ENCODE measurements around the gene TMEM242. TPM values are rescaled to one million over a fixed set of nuclear protein-coding genes. Genes with fewer than 3 reads are reported as not detected.
A peak's percentile ranks its signal among the peaks of the same experiment; 100 is the strongest.

Gene TMEM242
- polyA plus RNA-seq, 1 donor = 10.4 TPM

- no peak overlapping the region for H3K4me3 ChIP-seq (ENCODE audit: low read length)
- H3K9me3 ChIP-seq (ENCODE audit: control insufficient read depth, low read depth, low read length) = no peaks in the 10 kb centered on the region
- no peak overlapping the region for H3K27ac ChIP-seq (ENCODE audit: low read length)
- H3K4me1 ChIP-seq (ENCODE audit: control insufficient read depth, insufficient read depth, low read length) = peaks cover 7% of the 10 kb centered on the region
- no peaks in the 10 kb centered on the region for H3K27me3 ChIP-seq (ENCODE audit: control insufficient read depth, insufficient read depth, low read length)
- peaks cover 8% of the 10 kb centered on the region for H3K36me3 ChIP-seq (ENCODE audit: control insufficient read depth, insufficient read depth, low read length)
- no peak for DNase-seq
- no CpG with 5 or more reads among the region's 8 CpGs for WGBS (ENCODE audit: insufficient coverage, low lambda C conversion rate)
Observed at GRCh38 chr6:157283330-157283898, 39.9 kb downstream of the TMEM242 start.

GRCh38 chr6:157282284-157282683 lies 41.0 kb downstream of the TMEM242 start:
- Histone ChIP-seq H3K4me3 (ENCODE audit: low read length) (no peak overlapping the region), H3K4me1 (ENCODE audit: control insufficient read depth, insufficient read depth, low read length) (peaks cover 7% of the 10 kb centered on the region), H3K27me3 (ENCODE audit: control insufficient read depth, insufficient read depth, low read length) (no peaks in the 10 kb centered on the region), H3K36me3 (ENCODE audit: control insufficient read depth, insufficient read depth, low read length) (peaks cover 2% of the 10 kb centered on the region), H3K9me3 (ENCODE audit: control insufficient read depth, low read depth, low read length) (no peaks in the 10 kb centered on the region), H3K27ac (ENCODE audit: low read length) (no peak overlapping the region)
- DNase-seq = no peak
- 100% methylated on average over 4 of the region's 7 CpGs for WGBS (ENCODE audit: insufficient coverage, low lambda C conversion rate)

GRCh38 chr6:157281570-157281969 lies 41.7 kb downstream of the TMEM242 start:
- Histone ChIP-seq H3K4me3 (ENCODE audit: low read length) (no peak overlapping the region), H3K4me1 (ENCODE audit: control insufficient read depth, insufficient read depth, low read length) (peaks cover 9% of the 10 kb centered on the region), H3K27ac (ENCODE audit: low read length) (no peak overlapping the region), H3K36me3 (ENCODE audit: control insufficient read depth, insufficient read depth, low read length) (no peaks in the 10 kb centered on the region), H3K27me3 (ENCODE audit: control insufficient read depth, insufficient read depth, low read length) (no peaks in the 10 kb centered on the region), H3K9me3 (ENCODE audit: control insufficient read depth, low read depth, low read length) (no peaks in the 10 kb centered on the region)
- no CpG with 5 or more reads among the region's 9 CpGs for WGBS (ENCODE audit: insufficient coverage, low lambda C conversion rate)
- no peak for DNase-seq

GRCh38 chr6:157280947-157281346 lies 42.4 kb downstream of the TMEM242 start:
- WGBS (ENCODE audit: insufficient coverage, low lambda C conversion rate) = no CpG with 5 or more reads among the region's 9 CpGs
- peaks cover 15% of the 10 kb centered on the region for H3K4me1 ChIP-seq (ENCODE audit: control insufficient read depth, insufficient read depth, low read length)
- no peaks in the 10 kb centered on the region for H3K9me3 ChIP-seq (ENCODE audit: control insufficient read depth, low read depth, low read length)
- H3K27me3 ChIP-seq (ENCODE audit: control insufficient read depth, insufficient read depth, low read length) = no peaks in the 10 kb centered on the region
- no peak overlapping the region for H3K27ac ChIP-seq (ENCODE audit: low read length)
- no peak for DNase-seq
- no peak overlapping the region for H3K4me3 ChIP-seq (ENCODE audit: low read length)
- H3K36me3 ChIP-seq (ENCODE audit: control insufficient read depth, insufficient read depth, low read length) = no peaks in the 10 kb centered on the region

- H3K36me3 ChIP-seq (ENCODE audit: control insufficient read depth, insufficient read depth, low read length) = no peaks in the 10 kb centered on the region
- H3K27me3 ChIP-seq (ENCODE audit: control insufficient read depth, insufficient read depth, low read length) = no peaks in the 10 kb centered on the region
- H3K4me1 ChIP-seq (ENCODE audit: control insufficient read depth, insufficient read depth, low read length) = peaks cover 13% of the 10 kb centered on the region
- H3K4me3 ChIP-seq (ENCODE audit: low read length) = no peak overlapping the region
- no peak overlapping the region for H3K27ac ChIP-seq (ENCODE audit: low read length)
- WGBS (ENCODE audit: insufficient coverage, low lambda C conversion rate) = 90% methylated on average over 2 of the region's 17 CpGs
- no peak for DNase-seq
- no peaks in the 10 kb centered on the region for H3K9me3 ChIP-seq (ENCODE audit: control insufficient read depth, low read depth, low read length)
Observed at GRCh38 chr6:157280157-157280556, 43.2 kb downstream of the TMEM242 start.

- H3K4me1 ChIP-seq (ENCODE audit: control insufficient read depth, insufficient read depth, low read length) = peaks cover 15% of the 10 kb centered on the region
- DNase-seq = no peak
- no CpG with 5 or more reads among the region's 9 CpGs for WGBS (ENCODE audit: insufficient coverage, low lambda C conversion rate)
Observed at GRCh38 chr6:157278171-157278570, 45.1 kb downstream of the TMEM242 start.

GRCh38 chr6:157276731-157277130 lies 46.6 kb downstream of the TMEM242 start:
- WGBS (ENCODE audit: insufficient coverage, low lambda C conversion rate) = no CpG with 5 or more reads among the region's 9 CpGs
- DNase-seq = no peak

More at GRCh38 chr6:157278171-157278570, 45.1 kb downstream of the TMEM242 start:
- no peaks in the 10 kb centered on the region for H3K36me3 ChIP-seq (ENCODE audit: control insufficient read depth, insufficient read depth, low read length)
- peaks cover 2% of the 10 kb centered on the region for H3K9me3 ChIP-seq (ENCODE audit: control insufficient read depth, low read depth, low read length)
- H3K27ac ChIP-seq (ENCODE audit: low read length) = no peak overlapping the region
- H3K4me3 ChIP-seq (ENCODE audit: low read length) = no peak overlapping the region
- H3K27me3 ChIP-seq (ENCODE audit: control insufficient read depth, insufficient read depth, low read length) = no peaks in the 10 kb centered on the region

GRCh38 chr6:157276134-157276532 lies 47.2 kb downstream of the TMEM242 start:
- no peaks in the 10 kb centered on the region for H3K36me3 ChIP-seq (ENCODE audit: control insufficient read depth, insufficient read depth, low read length)
- no peak overlapping the region for H3K4me3 ChIP-seq (ENCODE audit: low read length)
- H3K27ac ChIP-seq (ENCODE audit: low read length) = peak overlapping the region; percentile 39
- peaks cover 2% of the 10 kb centered on the region for H3K9me3 ChIP-seq (ENCODE audit: control insufficient read depth, low read depth, low read length)
- peaks cover 15% of the 10 kb centered on the region for H3K4me1 ChIP-seq (ENCODE audit: control insufficient read depth, insufficient read depth, low read length)
- no peaks in the 10 kb centered on the region for H3K27me3 ChIP-seq (ENCODE audit: control insufficient read depth, insufficient read depth, low read length)
- peak; percentile 80 to 92 for DNase-seq
- no CpG with 5 or more reads among the region's 3 CpGs for whole genome bisulfite sequencing (ENCODE audit: insufficient coverage, low lambda C conversion rate)

More at GRCh38 chr6:157276731-157277130, 46.6 kb downstream of the TMEM242 start:
- H3K9me3 ChIP-seq (ENCODE audit: control insufficient read depth, low read depth, low read length) = peaks cover 2% of the 10 kb centered on the region
- peak overlapping the region; percentile 39 for H3K27ac ChIP-seq (ENCODE audit: low read length)
- no peaks in the 10 kb centered on the region for H3K36me3 ChIP-seq (ENCODE audit: control insufficient read depth, insufficient read depth, low read length)
- H3K4me3 ChIP-seq (ENCODE audit: low read length) = no peak overlapping the region
- H3K27me3 ChIP-seq (ENCODE audit: control insufficient read depth, insufficient read depth, low read length) = no peaks in the 10 kb centered on the region
- peaks cover 15% of the 10 kb centered on the region for H3K4me1 ChIP-seq (ENCODE audit: control insufficient read depth, insufficient read depth, low read length)

- peak; percentile 69 to 85 for DNase-seq
- peak overlapping the region; percentile 19 for H3K27ac ChIP-seq (ENCODE audit: low read length)
- no CpG with 5 or more reads among the region's 93 CpGs for WGBS (ENCODE audit: insufficient coverage, low lambda C conversion rate)
- H3K4me1 ChIP-seq (ENCODE audit: control insufficient read depth, insufficient read depth, low read length) = peaks cover 15% of the 10 kb centered on the region
- H3K27me3 ChIP-seq (ENCODE audit: control insufficient read depth, insufficient read depth, low read length) = no peaks in the 10 kb centered on the region
- peak overlapping the region; percentile 54 for H3K4me3 ChIP-seq (ENCODE audit: low read length)
- peaks cover 8% of the 10 kb centered on the region for H3K9me3 ChIP-seq (ENCODE audit: control insufficient read depth, low read depth, low read length)
- H3K36me3 ChIP-seq (ENCODE audit: control insufficient read depth, insufficient read depth, low read length) = no peaks in the 10 kb centered on the region
Observed at GRCh38 chr6:157274471-157275226, 48.7 kb downstream of the TMEM242 start.

- peaks cover 8% of the 10 kb centered on the region for H3K9me3 ChIP-seq (ENCODE audit: control insufficient read depth, low read depth, low read length)
- 0% methylated on average over 2 of the region's 30 CpGs for WGBS (ENCODE audit: insufficient coverage, low lambda C conversion rate)
- no peak overlapping the region for H3K27ac ChIP-seq (ENCODE audit: low read length)
- no peaks in the 10 kb centered on the region for H3K27me3 ChIP-seq (ENCODE audit: control insufficient read depth, insufficient read depth, low read length)
- H3K4me3 ChIP-seq (ENCODE audit: low read length) = peak overlapping the region; percentile 54
- peak in 1 of 2 donors; percentile 73 for DNase-seq
- peaks cover 15% of the 10 kb centered on the region for H3K4me1 ChIP-seq (ENCODE audit: control insufficient read depth, insufficient read depth, low read length)
- H3K36me3 ChIP-seq (ENCODE audit: control insufficient read depth, insufficient read depth, low read length) = no peaks in the 10 kb centered on the region
Observed at GRCh38 chr6:157273756-157274470, 49.4 kb downstream of the TMEM242 start.

All from large intestine (tissue), 3 donors.